ENCODE measurements around the gene KCNV2.

DNA sequence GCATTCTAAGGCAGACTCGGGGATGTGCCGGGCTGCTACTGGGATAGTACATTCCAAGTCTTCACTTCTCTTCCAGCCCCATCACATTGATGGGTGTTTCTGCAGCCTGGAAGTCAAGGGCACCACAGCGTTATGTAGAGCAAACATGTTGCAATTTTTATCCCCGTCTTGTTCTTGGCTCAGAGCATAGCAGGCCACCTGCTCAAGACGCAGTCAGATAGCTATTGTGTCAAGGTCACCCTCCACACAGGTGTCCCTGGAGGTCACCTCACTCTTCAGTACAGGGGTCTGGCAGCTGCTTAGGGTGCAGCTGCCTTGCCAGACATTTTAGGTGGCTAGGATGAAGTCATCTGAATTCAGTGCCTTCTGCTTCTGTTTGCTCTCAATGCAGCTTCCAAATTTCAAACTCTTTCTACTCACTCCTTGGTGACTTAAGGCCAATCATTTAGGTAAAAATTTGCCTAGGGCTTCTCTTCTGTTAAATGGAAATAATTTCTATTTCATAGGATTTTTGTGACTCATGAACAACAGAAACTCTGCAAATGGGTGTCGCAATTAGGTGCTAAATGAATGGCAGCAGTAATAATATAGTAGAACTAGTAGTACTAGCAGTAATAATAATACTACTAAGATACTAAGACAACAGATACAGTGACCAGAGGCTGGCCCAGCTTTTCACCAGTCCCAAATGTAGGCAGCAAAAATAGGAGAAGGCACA is 24.3 kb downstream of the KCNV2 start:
- TF ChIP-seq POLR2A (IDR thresholded peaks at IDR 0.05), result no peak
- TF ChIP-seq, protein P1, sequence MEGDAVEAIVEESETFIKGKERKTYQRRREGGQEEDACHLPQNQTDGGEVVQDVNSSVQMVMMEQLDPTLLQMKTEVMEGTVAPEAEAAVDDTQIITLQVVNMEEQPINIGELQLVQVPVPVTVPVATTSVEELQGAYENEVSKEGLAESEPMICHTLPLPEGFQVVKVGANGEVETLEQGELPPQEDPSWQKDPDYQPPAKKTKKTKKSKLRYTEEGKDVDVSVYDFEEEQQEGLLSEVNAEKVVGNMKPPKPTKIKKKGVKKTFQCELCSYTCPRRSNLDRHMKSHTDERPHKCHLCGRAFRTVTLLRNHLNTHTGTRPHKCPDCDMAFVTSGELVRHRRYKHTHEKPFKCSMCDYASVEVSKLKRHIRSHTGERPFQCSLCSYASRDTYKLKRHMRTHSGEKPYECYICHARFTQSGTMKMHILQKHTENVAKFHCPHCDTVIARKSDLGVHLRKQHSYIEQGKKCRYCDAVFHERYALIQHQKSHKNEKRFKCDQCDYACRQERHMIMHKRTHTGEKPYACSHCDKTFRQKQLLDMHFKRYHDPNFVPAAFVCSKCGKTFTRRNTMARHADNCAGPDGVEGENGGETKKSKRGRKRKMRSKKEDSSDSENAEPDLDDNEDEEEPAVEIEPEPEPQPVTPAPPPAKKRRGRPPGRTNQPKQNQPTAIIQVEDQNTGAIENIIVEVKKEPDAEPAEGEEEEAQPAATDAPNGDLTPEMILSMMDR (IDR thresholded peaks at IDR 0.05), result no peak
- TF ChIP-seq POLR2AphosphoS5 (IDR thresholded peaks at IDR 0.05; ENCODE audit: insufficient read depth in 1 of 2, low read depth in 1 of 2), result no peak

All from vagina (tissue), 2 donors.